HG03097 (cell line): ENCODE data around the gene LTF.

Source experiments
- ATAC-seq: cut with Tn5 transposase; IDR thresholded peaks from one replicate; pipeline ENCODE4 v1.9.1; 2021; ENCODE audit not compliant: unreplicated experiment, low FRiP score

Gene LTF

GRCh38 chr3:46491089-46492070, 26.7 kb upstream of the LTF start:
- ATAC-seq, result no peak

DNA sequence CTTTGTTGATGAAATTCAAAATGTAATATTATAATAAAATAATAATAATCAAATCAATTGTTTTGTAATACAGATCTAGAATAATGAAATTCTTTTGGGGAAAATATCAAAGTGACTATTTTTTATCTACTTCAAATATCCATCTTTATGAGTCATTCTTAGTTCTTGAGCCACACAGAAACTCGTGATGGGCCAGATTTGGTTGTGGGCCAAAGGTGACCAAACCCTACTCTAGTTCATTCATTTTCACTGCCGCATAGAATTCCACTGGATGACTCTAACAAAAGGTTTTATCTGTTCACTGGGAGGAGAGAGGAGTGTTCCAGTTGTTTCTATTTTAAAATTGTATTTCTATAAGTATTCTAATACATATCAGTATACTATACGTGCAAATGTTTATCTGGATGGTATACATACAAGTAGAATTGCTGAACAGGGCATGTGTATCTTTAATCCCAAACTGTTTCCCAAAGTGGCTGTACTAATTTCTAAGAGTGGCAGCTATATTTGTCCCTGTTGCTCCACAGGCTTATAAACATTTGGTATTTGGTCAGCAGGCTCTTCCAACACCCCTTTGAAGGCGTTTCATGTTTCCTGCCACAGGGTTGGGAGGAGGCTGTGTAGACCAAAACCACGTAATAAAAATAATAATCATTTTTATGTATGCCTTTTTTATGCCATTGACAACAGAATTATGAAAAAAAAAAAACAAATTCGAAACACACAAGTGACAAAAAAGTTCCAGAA, 25.8 kb upstream of the LTF start:
- ATAC-seq, result no peak

DNA sequence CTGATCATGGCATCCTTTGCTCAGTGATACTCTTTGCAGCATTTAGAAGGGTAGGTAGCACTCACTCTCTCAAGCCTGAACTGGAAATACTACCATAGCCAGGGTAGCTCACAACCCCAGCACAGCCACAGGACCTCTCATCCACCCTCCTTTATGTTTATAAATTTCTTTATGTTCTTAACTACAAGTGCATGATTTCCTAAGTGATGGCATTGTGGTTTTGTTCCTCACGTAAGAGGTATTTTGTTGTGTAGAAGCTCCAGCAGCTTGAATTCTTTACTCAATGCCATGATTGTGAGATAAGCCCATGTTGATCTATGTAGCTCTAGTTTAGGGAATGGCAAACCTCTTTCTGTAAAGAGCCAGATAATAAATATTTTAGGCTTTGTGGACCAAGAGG, 25.2 kb upstream of the LTF start:
- ATAC-seq, result no peak

- ATAC-seq, result no peak
These were observed 24.7 kb upstream of the LTF start for GRCh38 chr3:46489381-46489780.

- ATAC-seq, result no peak
These were observed 24.1 kb upstream of the LTF start for GRCh38 chr3:46488735-46489361.

DNA sequence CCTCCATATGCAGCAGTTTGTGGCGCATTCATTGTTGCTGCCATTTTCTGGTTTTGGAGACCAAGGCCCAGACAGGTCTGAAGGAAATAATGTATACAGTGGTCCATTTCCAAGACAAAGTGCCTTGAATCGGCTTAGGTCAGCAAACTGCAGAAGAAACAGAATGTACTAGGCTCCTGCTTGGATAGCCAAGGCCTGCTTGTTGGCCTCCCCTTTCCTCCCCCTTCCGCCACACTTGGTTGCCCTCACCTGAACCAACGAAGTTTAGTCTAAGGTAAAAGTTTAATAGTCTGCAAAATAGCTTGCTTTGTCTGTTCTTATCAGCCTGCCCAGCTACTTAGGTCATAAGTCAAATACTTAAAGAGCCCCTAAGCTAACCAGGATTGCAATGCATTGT, 21.1 kb upstream of the LTF start:
- ATAC-seq, result no peak

- ATAC-seq, result no peak
These were observed 20.4 kb upstream of the LTF start for GRCh38 chr3:46484911-46485778.

DNA sequence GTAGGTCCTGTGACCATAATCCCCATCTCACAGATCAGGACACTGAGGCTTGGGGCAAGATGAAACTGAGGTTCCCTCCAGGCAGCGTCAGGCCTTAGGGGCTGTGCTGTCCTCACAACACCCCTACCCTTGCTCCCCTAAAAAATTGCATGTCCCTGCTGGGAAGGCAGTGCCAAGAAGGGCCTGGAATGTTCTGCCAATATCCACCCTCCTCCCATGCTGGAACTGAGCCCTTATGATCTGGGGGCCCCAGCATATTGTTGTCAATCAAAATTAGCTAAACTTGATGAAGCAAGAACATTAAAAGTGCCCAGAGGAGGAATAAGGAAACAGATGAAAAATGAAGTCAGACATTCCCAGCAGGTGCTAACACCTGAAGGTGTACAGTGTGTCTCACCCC, 19.7 kb upstream of the LTF start:
- no peak for ATAC-seq

- no peak for ATAC-seq
These were observed 19.1 kb upstream of the LTF start for GRCh38 chr3:46483825-46484224.

- ATAC-seq, result no peak
These were observed 18.1 kb upstream of the LTF start for GRCh38 chr3:46482632-46483350.

- ATAC-seq, result no peak
These were observed 16.9 kb upstream of the LTF start for GRCh38 chr3:46481636-46482035.

DNA sequence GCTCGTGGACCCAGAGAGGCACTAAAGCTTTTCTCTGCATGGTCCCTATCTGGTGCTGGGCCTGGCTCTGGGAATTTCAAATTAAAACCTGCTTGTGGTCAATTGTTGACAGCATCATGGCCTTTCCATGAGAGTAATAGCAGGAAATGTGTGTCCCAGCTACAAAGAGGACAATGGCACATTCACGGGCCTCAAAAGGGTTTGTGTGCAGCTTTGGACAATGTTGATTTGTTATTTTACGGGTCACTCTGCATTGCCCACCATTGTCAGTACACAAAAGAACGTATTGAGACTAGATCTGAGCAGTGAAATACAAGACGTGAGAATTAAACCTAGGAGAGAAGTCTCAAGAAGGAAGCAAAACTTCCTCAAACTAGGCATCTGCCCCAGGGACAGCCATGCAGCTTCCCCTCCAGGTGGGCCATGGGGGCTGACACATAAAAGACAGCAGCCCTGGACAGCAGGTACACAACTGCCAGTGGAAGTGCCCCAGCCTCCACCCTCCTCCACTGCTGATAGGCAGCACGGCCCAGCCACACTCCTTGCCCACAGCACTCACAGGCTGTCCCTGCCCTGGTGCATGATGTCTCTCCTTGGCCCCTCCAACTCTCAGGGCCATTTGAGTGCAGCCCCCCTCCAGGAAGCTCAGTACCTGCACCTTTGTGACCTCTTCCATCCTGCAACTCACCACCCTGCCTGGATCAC, 15.9 kb upstream of the LTF start:
- ATAC-seq, result no peak

DNA sequence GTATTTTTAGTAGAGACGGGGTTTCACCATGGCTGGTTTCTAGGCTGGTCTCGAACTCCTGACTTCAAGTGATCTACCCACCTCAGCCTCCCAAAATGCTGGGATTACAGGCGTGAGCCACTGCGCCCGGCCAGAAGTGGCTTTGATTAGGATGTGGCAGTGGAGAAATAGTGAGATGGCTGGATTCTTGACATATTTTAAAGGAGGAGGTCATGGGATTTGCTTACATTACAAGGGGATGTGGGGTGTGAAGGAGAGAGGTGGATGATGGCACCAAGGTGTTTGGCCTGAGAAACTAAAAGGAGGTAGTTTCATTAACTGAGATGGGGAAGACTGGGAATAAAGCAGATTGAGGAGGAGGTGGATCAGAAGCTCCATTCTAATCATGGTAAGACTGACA, 15.0 kb upstream of the LTF start:
- no peak for ATAC-seq

DNA sequence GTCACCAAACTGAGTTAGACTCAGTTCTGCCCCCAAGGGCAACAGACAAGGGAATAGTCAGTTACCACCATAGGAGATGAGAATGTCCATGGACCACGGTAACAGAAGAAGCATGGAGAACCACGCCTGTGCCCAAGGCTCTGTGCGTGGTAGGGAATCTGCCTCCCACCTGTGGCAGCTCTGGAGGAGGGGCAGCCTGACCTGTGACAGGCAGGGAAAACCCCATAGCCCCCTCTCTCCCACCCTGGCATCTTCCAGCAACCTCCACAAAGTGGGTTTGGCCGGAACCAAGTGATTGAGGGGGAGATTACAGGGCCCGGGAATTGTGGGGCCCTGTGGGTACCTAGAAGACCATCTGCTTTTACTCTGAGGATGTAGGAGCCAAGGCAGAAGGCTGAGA, 14.3 kb upstream of the LTF start:
- ATAC-seq, result no peak

GRCh38 chr3:46478341-46478740, 13.6 kb upstream of the LTF start:
- no peak for ATAC-seq

DNA sequence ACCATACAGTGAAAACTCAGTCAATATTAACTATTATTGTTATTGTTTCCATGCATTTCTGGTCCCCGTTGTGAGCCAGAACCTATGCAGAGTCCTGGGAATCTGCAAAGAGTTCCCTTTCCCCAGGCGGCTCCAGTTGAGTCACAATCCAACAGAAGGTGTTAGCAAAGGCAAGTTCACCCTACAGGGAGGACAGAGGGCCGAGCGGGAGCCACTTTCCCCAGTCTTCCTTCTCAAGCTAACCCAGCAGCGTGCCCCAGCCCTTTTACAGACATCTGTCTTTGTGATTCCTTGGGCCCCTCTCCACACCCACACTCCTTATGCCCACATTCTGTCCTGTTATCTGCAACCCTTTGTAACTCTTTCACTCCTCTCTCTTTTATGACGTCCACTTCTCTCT, 13.1 kb upstream of the LTF start:
- ATAC-seq, result no peak

DNA sequence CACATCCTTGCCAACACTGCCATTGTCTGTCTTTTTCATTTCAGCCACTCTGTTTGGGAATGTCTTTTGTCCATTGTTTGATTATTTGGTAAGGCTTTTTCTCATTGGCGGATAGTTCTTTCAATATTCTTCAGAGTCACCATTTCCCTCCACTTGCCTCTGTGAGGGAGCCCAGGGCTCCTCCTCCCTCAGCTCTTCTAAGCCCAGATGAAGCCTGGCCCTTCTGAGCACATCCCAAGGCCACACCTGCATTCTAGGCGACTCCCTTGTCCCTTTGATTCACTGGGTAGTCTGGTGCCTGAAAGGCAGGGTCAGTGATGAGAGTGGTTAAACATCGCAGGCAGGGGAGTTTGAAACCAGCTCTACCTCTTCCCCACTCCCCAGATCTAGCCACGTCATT, 12.4 kb upstream of the LTF start:
- ATAC-seq, result no peak

GRCh38 chr3:46472736-46473135, 8.0 kb upstream of the LTF start:
- no peak for ATAC-seq

- ATAC-seq, result no peak
These were observed 6.7 kb upstream of the LTF start for GRCh38 chr3:46471371-46471914.
